Left renal cortex interstitium (tissue), 4 donors: ENCODE measurements around the gene PALLD. TPM values are rescaled to one million over a fixed set of nuclear protein-coding genes. Genes with fewer than 3 reads are reported as not detected.
"Not testable (repeated sequence)": the region's sequence is repeated elsewhere in the genome, so short reads cannot be mapped to it uniquely, and the experiment has no call there.

Experiments used
- DNase-seq, 4 donors: peaks; one replicate each; pipeline ENCODE4 v3.0.0-alpha.2; 2013; ENCODE audit warnings: low read depth in 4 of 4, low spot score in 2 of 4, missing footprints in 1 of 4
- polyA plus RNA-seq, 4 donors: library from polyadenylated mRNA; unstranded; fragments of 120-200 nt; gene quantifications; one replicate each; pipeline ENCODE4 v1.2.1, GENCODE V29; 2013; ENCODE audit not compliant: insufficient read length in 4 of 4

Gene PALLD
- polyA plus RNA-seq, 4 donors: 171 to 242 (median 194) TPM

DNA sequence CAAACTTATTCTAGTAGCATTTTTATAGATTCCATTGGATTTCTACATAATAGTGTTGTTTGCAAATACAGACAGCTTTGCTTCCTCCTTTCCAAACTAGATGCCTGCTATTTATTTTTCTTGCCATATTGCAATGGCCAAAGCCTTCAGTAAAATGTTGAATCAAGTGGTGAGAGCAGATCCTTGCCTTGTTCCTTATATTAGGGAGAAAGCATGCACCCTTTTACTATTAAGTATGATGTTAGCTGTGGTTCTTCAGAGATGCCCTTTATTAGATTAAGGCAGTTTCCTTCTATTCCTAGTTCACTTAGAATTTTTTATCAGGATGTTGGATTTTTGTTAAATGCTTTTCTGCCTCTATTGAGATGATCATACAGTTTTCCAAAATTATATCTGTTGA, 279.5 kb downstream of the PALLD start:
- DNase-seq: no peak

DNA sequence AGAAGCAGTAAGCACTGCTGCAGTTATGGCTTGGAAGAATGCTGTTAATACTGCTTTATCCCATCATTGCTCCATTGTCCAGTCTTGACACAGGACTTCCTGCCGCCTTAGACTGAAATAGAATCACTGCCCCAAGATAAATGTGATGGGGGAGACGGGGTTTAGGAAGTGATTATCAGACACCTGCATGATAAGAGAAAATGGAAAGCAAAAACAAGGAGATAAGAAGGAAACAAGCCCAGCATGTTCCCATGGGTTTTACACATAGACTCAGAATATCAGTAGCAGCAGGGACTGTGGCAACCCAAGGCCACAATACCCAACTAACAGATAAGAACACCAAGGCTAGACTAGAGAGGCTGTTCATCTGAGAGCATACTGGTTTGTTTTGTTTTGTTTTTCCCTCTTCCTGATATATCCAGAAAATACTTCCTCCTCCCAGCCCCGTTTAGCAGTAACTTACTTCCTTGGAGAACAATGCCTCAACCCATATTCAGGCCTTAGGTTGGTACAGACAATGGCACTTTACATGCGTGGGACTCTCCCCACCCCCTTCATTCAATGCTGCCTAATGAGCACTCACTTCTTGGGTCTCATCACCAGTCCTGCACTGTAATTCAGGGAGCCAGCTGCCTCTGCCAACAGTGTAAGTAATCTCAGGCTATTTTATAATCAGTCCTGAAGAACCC, 280.6 kb downstream of the PALLD start:
- no peak for DNase-seq

DNA sequence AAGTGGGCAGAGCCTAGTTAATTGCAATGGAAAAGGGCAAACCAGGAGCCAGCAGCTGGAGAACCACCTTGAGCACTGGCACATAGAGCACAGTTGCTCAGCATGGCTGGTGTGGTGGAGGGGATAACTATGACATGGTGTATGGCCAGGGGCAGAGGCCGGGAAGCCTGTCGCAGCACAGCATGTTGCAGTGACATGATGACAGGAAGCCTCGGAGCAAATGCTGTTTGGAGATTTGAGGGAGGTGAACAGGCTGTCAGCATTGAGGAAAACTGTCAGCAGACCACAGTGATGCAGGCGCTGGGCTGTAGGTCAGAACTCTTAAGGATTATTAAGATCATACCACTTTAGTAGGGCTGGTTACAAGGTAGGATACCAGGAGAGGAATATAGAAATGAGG, 284.5 kb downstream of the PALLD start:
- DNase-seq: no peak

DNA sequence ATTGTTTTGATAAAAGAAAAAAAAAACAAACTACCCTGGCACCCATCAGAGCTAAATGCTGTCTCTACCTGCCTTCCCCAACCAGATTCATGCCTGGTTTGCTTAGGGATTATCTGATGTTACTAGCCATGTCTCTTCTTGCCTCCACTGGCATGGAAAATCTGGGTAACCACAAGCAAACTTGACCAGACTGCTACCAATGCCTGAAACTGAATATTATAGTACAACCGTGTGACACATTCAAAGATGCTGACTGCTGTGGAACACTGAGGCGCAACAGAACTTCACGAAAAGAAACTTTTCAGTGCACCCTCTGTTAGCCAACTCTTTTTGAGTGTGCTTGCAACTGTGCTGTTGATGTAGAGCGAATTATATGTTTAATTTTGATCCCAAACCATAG, 285.1 kb downstream of the PALLD start:
- DNase-seq: no peak

DNA sequence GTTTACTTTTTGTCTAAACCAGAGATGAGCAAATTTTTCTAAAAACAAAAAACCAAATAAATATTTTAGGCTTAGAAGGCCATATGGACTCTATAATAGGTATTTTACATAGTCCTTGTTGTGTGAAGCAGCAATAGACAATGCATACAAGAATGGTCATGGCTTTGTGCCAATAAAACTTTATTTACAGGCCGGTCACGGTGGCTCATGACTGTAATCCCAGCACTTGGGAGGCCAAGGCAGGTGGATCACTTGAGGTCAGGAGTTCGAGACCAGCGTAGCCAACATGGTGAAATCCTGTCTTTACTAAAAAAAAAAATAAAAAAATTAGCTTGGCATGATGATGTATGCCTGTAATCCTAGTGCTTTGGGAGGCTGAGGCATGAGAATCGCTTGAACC, 285.6 kb downstream of the PALLD start:
- no peak for DNase-seq

DNA sequence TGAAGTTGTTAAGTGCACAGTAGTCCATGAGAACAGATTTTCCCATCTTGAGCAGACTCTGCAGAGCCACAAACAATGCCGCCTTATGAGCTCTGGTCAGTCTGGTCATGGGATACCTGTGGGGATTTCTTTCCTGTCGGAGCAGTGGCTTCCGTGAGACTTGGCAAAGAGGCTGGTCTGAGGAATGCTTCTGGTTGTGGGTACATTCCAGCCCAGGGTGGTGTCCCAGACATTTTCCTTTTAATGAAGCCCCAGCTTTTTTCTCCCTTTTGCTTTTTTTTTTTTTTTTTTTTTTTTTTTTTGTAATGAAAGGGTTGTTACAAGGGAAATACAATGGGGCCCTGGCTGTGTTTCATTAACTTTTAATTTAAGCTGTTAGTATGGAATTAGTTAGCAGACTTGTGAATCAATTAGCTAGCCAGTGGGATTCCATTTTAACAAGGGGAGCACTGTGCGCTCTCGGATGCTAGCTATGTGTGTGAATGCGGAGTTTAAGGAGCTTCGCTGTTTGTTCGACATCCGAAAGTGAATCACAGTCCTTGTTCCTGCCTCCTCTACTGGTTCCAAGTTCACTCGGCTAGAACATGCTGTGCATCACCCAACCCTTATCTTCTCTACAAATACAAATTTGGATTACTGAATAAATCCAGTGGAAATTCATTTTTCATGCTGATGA, 288.1 kb downstream of the PALLD start:
- DNase-seq: no peak

DNA sequence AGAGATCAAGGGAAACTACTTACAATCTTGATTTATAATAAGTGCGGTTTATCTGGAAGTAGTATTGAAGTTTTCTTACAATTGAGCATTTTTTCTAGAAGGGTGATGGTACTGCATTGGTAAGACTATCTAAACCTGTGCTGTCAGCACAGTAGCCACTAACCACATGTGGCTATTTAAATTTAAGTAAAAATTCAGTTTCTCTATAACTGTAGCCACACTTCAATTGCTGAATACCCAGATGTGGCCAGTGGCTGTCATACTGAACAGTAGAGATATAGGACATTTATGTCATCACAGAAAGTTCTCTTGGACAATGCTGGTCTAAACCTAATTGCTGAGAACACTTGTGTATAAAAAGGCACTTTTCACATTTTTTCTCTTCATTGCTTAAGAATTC, 290.5 kb downstream of the PALLD start:
- DNase-seq: no peak

DNA sequence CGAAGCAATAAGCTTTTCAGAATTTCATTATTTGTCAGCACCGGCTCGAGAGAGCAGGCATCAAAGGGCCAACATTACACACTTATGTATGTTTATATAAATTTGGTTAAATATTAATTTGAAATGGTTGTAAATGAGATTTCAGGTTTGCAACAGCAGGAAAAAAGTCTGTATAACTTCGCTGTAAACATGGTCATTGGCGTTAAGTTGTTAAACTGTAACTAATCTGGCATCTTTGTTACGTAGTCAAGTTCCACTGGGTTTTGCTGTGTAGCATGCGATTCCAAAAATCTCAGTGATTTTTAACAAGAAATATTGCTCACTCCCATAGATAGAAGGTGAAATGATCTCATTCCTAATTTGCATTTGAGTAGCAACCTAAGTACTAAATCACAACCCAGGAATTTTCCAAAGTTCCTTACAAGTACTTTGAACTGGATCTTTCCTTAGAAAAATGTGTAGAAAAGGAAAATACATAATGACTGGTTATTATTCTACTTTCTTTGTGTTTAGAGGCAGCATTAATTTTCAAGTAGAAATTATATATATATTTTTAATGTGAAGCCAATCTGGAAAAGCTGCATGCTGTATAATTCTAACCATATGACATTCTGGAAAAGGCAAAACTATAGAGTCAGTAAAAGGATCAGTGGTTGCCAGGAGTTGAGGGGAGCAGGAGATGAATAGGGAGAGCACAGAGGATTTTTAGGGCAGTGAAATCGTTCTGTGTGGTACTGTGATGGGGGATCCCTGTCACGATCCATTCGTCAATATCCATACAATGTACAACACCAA, 291.1 kb downstream of the PALLD start:
- DNase-seq: peak in 1 of 4 donors; percentile 27

DNA sequence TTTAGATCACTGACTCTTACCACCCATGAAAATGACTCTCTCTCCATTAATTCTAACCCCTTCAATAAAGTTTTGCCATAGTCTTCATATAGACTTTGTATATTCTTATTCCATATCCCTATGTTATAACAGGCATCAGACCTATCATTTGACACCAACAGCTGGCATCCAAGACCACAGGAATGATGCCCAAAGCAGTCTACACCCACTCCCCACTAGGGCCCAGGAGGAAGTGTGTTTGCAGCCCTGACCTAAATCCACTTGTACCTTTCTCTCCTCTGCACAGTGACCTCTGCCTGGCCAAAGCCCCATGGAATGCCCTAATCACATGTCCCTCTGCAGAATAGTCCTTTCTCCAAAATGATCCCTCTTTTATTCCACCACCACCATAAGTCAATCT, 294.0 kb downstream of the PALLD start:
- no peak for DNase-seq

DNA sequence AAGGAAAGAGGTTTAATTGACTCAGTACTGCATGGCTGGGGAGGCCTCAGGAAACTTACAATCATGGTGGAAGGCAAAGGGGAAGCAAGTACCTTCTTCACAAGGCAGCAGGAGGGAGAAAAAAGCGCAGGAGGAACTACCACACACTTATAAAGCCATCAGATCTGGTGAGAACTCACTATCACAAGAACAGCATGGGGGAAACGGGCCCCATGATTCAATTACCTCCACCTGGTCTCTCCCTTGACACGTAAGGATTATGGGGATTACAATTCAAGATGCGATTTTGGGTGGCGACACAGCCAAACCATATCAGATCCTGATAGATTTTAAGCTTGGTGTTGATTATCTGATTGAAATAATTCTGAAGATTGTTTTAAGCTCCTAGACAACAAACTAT, 294.5 kb downstream of the PALLD start:
- no peak for DNase-seq

DNA sequence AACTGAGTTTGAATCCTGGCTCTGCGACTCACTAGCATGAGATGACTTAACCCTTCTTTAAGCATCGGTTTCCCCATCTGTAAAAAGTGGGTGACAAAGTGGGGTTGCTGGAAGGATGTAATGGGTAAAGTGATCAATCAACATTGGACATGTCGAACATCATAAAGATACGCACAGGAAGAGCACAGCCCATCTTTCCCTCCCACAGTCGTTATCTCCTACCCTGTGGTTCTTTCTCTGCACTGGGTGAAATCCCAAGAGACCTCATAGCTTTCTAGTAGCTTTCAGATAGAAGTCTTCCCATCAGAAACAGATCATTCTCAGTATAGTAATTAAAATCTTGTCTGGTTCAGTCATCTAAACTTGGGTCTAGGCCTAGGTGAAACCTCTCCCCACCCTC, 296.7 kb downstream of the PALLD start:
- no peak for DNase-seq

DNA sequence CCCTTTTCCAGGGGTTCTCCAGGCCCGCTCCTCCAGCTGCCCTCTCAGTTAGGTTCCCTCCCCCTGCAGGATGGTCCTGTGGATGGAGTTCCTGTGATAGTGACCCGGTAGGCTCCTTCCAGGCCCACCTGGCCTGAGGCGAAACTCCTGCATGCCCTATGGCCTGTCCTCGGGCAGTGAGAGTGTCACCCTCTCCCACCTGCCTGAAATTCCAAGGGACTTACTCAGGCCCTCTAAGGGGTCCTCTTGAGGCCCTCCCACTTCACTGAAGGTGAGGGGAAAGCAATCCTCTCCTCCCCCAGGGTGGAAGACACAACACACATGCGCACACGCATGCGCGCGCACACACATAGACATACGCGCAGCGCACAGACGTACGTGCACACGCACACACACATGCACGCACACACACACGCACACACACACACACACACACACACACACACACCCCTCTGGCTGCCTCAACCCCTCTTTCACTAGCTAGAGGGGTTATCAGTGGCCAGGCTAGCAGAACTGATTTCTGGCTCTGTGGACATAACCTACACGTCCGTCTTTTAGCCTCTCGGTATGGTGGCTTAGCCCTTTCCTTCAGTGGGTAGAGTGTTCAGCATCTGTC, 297.3 kb downstream of the PALLD start:
- no peak for DNase-seq

DNA sequence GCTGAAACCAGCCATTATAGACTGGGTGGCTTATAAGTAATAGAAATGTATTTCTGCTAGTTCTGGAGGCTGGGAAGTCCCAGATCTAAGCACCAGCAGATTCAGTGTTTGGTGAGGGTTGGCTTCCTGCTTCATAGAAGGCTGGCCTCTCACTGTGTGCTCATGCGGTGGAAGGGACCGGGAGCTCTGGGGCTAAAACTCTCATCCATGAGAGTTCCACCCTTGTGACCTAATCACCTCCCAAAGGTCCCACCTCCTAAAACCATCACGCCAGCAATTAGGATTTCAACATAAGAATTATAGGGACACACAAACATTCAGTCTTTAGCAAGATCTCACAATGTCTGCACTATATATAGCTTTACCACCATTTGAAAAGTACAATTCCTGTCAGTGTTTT, 298.0 kb downstream of the PALLD start:
- DNase-seq: no peak

DNA sequence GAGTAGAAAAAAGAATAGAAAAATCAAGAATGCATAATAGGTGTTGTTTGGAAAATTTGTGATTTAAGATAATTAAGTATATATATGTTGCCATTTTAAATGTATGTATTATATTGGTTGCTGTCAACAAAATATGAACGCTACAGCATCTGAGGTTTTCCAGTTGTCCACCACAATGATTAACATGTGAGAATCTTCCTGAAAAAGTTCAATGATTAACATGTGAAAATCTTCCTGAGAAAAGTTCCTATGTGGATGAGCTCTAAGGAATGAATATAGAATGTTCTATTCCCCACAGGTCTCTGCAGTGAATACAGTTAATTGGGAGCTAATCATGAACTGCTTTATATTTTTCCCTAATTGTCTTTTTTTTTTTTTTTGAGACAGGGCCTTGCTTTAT, 298.5 kb downstream of the PALLD start:
- DNase-seq: no peak

DNA sequence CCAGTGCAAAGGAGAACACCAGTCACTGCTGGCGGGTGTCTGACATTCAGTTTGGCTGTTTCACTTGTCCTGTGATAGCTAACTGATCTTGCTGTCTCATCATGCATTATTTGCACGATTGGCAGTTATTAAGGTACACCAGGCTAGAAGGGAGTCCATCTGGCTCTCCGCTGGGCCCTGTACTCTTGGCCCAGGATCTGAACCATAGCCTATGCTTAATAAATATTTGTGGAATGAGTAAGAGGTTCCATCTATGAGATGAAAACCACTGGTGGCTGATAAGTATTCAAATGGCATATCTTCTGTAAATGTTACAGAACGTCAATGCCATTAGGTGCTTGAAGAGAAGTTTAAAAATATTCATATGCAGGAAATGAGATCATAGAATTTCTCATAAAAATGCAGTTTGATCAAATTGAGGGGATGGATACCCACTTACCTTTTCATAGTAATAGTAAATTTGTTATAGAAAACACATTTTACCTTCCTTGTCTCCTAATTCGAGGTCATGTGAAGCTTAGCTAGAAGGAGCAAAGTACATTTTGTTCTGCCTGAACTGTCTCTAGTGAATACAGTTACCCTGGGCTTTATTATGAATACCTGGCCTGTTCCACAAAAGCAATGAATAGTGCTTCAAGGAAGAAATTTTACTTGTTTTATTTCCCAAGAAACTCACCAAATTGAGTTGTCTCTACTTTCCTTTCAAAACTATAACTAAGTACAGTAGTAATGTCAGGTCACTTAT, 299.7 kb downstream of the PALLD start:
- DNase-seq: no peak

DNA sequence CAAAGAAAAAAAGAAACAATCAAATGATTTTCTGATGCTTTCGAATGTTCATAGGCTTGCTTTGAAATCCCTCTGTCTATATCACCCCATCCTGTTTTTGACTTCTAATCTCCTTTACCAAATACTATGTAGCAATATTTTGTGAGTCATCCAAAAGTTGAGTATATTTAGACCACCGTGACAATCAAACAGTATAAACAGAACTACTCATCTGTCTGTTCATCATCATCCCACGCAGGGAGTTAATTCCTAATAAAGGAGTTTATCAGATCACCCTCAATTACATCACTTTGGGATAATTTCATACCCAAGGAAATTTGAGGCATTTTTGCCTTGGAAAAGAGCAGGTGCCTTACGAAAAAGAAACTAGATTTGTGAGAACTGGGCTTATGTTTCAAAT, 300.3 kb downstream of the PALLD start:
- no peak for DNase-seq

DNA sequence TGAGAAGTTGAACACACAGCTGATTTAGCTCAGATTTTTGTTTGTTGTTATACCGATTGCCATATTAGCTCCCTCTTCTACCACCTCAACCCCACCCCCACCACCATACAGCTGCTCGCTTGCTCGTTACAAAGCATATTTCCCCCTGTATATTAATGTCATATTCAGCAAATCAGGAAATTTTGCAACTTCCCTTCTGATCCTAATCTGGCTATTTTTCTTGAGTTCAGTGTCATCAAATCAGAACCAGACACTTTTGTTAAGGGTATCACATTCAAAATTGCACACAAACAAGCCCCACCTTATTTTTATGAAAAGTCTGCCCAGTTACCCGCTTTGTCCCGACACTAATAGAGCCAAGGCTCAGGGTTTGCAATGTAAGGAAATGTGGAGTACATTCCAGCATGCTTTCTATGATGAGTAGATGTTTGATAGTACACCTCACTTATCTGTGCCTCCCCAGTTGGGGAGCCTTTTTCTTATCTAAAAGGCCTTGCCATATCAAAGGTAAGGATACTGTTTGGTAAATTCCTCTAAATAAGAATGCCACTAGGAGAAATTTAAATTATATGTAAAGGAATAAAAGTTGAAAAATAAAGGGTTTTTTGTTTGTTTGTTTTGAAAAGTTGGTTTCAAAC, 301.0 kb downstream of the PALLD start:
- no peak for DNase-seq

DNA sequence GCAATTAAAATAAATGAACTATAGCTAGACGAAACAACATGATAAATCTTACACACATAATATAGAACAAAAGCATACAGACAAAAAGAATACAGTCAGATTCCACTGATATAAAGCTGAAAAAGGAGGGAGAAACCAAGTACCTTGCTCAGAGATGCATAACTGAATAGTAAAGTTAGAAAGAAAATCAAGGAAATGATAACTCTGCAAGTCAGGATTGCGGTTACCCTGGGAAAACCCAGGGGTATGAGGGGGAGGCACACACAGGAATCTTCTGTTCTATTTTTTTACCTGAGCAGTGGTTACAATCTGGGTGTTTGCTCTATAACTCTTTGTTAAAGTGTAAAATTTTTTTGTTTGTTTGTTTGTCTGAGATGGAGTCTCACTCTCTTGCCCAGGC, 304.1 kb downstream of the PALLD start:
- no peak for DNase-seq

DNA sequence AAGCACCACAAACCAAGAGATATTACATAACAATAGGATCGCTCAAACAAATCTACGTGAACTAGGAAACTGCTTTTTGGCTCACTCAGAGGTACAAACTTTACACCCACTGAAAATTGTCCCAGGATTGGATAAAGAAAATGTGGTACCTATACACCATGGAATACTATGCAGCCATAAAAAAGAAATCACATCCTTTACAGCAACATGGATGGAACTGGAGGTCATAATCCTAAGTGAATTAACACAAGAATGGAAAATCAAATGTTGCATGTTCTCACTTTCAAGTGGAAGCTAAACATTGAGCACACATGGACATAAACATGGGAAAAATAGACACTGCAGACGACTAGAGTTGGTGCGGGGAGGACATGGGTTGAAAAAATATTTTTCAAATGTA, 305.4 kb downstream of the PALLD start:
- DNase-seq: no peak

DNA sequence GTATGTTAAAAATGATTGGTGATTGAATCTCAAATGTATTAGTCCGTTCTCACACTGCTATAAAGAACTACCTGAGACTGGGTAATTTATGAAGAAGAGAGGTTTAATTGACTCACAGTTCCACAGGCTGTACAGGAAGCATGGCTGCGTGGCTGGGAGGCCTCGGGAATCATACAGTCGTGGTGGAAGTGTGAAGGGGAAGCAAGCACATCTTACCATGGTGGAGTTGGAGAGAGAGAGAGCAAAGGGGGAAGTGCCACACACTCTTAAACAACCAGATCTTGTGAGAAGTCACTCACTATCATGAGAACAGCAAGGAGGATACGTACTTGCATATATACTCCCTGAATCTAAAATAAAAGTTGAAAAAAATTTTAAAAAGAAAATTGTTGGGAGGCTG, 306.2 kb downstream of the PALLD start:
- not testable (repeated sequence) for DNase-seq
